B cell (primary cell): ENCODE results near the gene CCDC7. TPM values are rescaled to one million over a fixed set of nuclear protein-coding genes. Genes with fewer than 3 reads are reported as not detected.

Experiments
- ATAC-seq: fragments of 200-7000 bp; cut with Tn5 transposase; one replicate; pipeline ENCODE4 v1.10.0; 2021; ENCODE audit warnings: low read depth, mild to moderate bottlenecking, moderate number of reproducible peaks, moderate library complexity
- CTCF ChIA-PET: fragments of 350-600 bp; sonication (Branson Sonifier 250); formaldehyde crosslinking; loops from one replicate; lab custom pipeline; 2021; ENCODE audit warnings: antibody characterized with exemption, inconsistent platforms; lab: Charles Lee
- POLR2A ChIA-PET: fragments of 350-600 bp; sonication (Branson Sonifier 250); formaldehyde crosslinking; loops from one replicate; lab custom pipeline; 2021; ENCODE audit warnings: antibody characterized with exemption; lab: Charles Lee
- DNase-seq: peaks from one replicate; pipeline ENCODE4 v3.0.0; 2013
- H2AFZ ChIP-seq: 2 replicates; pipeline ENCODE4 v1.6.1; 2012; ENCODE audit warnings: mild to moderate bottlenecking, low read depth, low read length; ENCODE audit not compliant: insufficient read depth, poor library complexity, severe bottlenecking
- H3K27ac ChIP-seq, 2 donors: 1 replicate in 1 of 2; 2 replicates in 1 of 2; pipeline ENCODE4 v1.5.1; 2012 to 2013; ENCODE audit warnings: low read length in 2 of 2, mild to moderate bottlenecking in 2 of 2, moderate library complexity in 1 of 2
- H3K27me3 ChIP-seq, 4 experiments: fragments of 200-600 bp in 1 of 4; sonication (generic) in 1 of 4; replicated peaks in 1 of 4; 1 replicate in 2 of 4; 2 replicates in 2 of 4; pipeline versions ENCODE4 v1.6.1 to v1.7.0; 2013 to 2016; ENCODE audit warnings: low read length in 3 of 4, mild to moderate bottlenecking in 2 of 4, mixed read lengths in 1 of 4, moderate library complexity in 1 of 4; ENCODE audit not compliant: insufficient read depth in 4 of 4, control insufficient read depth in 3 of 4; ENCODE audit errors: control extremely low read depth in 1 of 4
- H3K36me3 ChIP-seq, 2 experiments: replicated peaks in 1 of 2; 1 replicate in 1 of 2; 2 replicates in 1 of 2; pipeline versions ENCODE4 v1.6.1 to v1.7.1; 2013; ENCODE audit warnings: low read length in 1 of 2; ENCODE audit not compliant: insufficient read depth in 2 of 2, control insufficient read depth in 1 of 2; ENCODE audit errors: control extremely low read depth in 1 of 2, extremely low read depth in 1 of 2
- H3K4me1 ChIP-seq, 2 donors: fragments of 200-600 bp in 1 of 2; sonication (generic) in 1 of 2; 1 replicate in 1 of 2; 2 replicates in 1 of 2; pipeline versions ENCODE4 v1.5.1 to v1.6.1; 2013 to 2017; ENCODE audit warnings: low read length in 2 of 2; ENCODE audit not compliant: control insufficient read depth in 2 of 2, insufficient read depth in 2 of 2
- H3K4me2 ChIP-seq: replicated peaks from 2 replicates; pipeline ENCODE3; 2012; ENCODE audit warnings: mild to moderate bottlenecking, low read depth, low read length; ENCODE audit not compliant: poor library complexity, severe bottlenecking
- H3K4me3 ChIP-seq, 5 experiments: fragments of 200-600 bp in 1 of 5; sonication (generic) in 1 of 5; 1 replicate in 3 of 5; 2 replicates in 2 of 5; pipeline versions ENCODE4 v1.5.1 to v1.7.0; 2011 to 2016; ENCODE audit warnings: low read length in 4 of 5, mild to moderate bottlenecking in 4 of 5, low read depth in 2 of 5, control low read depth in 1 of 5, moderate library complexity in 1 of 5; ENCODE audit not compliant: insufficient read depth in 1 of 5; ENCODE audit errors: control extremely low read depth in 1 of 5, extremely low read depth in 1 of 5
- H3K79me2 ChIP-seq: fragments of 200-600 bp; sonication (generic); one replicate; pipeline ENCODE4 v1.6.0; 2016; ENCODE audit warnings: low read length; ENCODE audit not compliant: control insufficient read depth, insufficient read depth
- H3K9ac ChIP-seq: fragments of 200-600 bp; sonication (generic); 2 replicates; pipeline ENCODE4 v1.6.1; 2017; ENCODE audit warnings: mild to moderate bottlenecking, low read length, moderate library complexity
- H3K9me3 ChIP-seq, 3 donors: one replicate each; pipeline versions ENCODE4 v1.6.1 to v1.7.1; 2013; ENCODE audit warnings: low read length in 2 of 3; ENCODE audit not compliant: control insufficient read depth in 2 of 3, insufficient read depth in 1 of 3; ENCODE audit errors: control extremely low read depth in 1 of 3
- H4K20me1 ChIP-seq: 2 replicates; pipeline ENCODE4 v1.6.0; 2012; ENCODE audit warnings: mild to moderate bottlenecking, low read length; ENCODE audit not compliant: insufficient read depth, control insufficient read depth, poor library complexity, severe bottlenecking
- H3K27ac Mint-ChIP-seq: one replicate; pipeline ENCODE4 v1.8.0; 2021; ENCODE audit warnings: mixed read lengths
- H3K27me3 Mint-ChIP-seq: one replicate; pipeline ENCODE4 v1.8.0; 2021; ENCODE audit warnings: mixed read lengths
- H3K4me1 Mint-ChIP-seq: one replicate; pipeline ENCODE4 v1.8.0; 2021; ENCODE audit warnings: mixed read lengths
- H3K4me3 Mint-ChIP-seq: one replicate; pipeline ENCODE4 v1.8.0; 2021; ENCODE audit warnings: mixed read lengths
- H3K9me3 Mint-ChIP-seq: one replicate; pipeline ENCODE4 v1.8.0; 2022; ENCODE audit warnings: mixed read lengths; ENCODE audit not compliant: insufficient read depth
- EZH2 ChIP-seq: IDR thresholded peaks from 2 replicates; pipeline ENCODE4 v1.6.1; 2012; ENCODE audit warnings: borderline replicate concordance, low read depth, mild to moderate bottlenecking, moderate library complexity, low read length; ENCODE audit not compliant: insufficient read depth, poor library complexity, severe bottlenecking
- WGBS: methylation state at CpG from one replicate; pipeline ENCODE4 v1.1.5; 2013; ENCODE audit warnings: missing lambda C conversion rate; ENCODE audit not compliant: insufficient coverage; 5-methylcytosine and 5-hydroxymethylcytosine counted together
- intact Hi-C: fragments of 100-400 bp; cut with micrococcal nuclease; formaldehyde crosslinking; loops from one replicate; pipeline ENCODE4 v1.10.0; 2022
- polyA plus RNA-seq: library from polyadenylated mRNA; depleted of rRNA; stranded (reverse); fragments of >200 nt; gene quantifications from 2 replicates; pipeline ENCODE4 v1.2.3, GENCODE V29; 2012
- total RNA-seq, 2 donors: library from RNA; stranded (reverse); fragments of 120-200 nt in 1 of 2; gene quantifications; 1 replicate in 1 of 2; 2 replicates in 1 of 2; pipeline versions ENCODE4 v1.2.3 to v1.2.4, GENCODE V29; 2013 to 2022
- TF ChIP-seq, protein P1 (sequence below): fragments of 200-600 bp; IDR thresholded peaks from one replicate; pipeline ENCODE4 v1.8.0; 2022; ENCODE audit warnings: antibody characterized with exemption, mild to moderate bottlenecking

The CCDC7 gene
- total and polyA plus RNA-seq, 2 donors (not counting 1 experiment from before 2014, with no cell fraction given) = 2.6 to 26.6 TPM

DNA sequence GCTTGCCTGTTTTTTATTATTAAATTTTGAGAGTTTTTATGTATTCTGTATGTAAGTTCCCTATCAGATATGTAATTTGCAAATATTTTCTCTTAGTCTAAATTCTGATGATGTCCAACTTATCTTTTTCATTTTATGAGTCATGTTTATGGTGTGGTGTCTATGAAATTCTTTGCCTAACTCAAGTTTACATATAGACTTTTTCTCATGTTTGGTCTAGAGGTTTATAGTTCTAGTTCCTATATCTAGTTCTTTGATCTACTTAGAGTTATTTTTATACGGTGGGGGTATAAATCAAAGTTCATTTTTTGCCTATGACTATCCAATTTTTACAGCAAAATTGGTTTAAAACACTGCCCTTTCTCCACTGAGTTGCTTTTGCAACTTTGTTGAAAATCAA is 26.3 kb upstream of the CCDC7 start:
- no peak overlapping the region for H2AFZ ChIP-seq
- Mint-ChIP-seq H3K27me3 (peaks cover 27% of the 10 kb centered on the region), H3K27ac (no peak overlapping the region), H3K4me1 (no peaks in the 10 kb centered on the region), H3K9me3 (peaks cover 9% of the 10 kb centered on the region), H3K4me3 (no peak overlapping the region)
- ChIA-PET POLR2A (no interaction called here), CTCF (no interaction called here)
- no peak overlapping the region for H3K27ac ChIP-seq
- ATAC-seq = no peak
- intact Hi-C loops = no loop called here
- H3K9me3 ChIP-seq = peaks cover 5 to 8% (median 6%) of the 10 kb centered on the region in 3 donors
- no peak for DNase-seq
- no peaks in the 10 kb centered on the region for H4K20me1 ChIP-seq
- H3K4me1 ChIP-seq = no peaks in the 10 kb centered on the region
- H3K27me3 ChIP-seq = no peaks in the 10 kb centered on the region
- H3K9ac ChIP-seq = no peak overlapping the region
- H3K4me3 ChIP-seq = no peak overlapping the region
- TF ChIP-seq EZH2 = no peak
- TF ChIP-seq, protein P1, sequence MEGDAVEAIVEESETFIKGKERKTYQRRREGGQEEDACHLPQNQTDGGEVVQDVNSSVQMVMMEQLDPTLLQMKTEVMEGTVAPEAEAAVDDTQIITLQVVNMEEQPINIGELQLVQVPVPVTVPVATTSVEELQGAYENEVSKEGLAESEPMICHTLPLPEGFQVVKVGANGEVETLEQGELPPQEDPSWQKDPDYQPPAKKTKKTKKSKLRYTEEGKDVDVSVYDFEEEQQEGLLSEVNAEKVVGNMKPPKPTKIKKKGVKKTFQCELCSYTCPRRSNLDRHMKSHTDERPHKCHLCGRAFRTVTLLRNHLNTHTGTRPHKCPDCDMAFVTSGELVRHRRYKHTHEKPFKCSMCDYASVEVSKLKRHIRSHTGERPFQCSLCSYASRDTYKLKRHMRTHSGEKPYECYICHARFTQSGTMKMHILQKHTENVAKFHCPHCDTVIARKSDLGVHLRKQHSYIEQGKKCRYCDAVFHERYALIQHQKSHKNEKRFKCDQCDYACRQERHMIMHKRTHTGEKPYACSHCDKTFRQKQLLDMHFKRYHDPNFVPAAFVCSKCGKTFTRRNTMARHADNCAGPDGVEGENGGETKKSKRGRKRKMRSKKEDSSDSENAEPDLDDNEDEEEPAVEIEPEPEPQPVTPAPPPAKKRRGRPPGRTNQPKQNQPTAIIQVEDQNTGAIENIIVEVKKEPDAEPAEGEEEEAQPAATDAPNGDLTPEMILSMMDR = no peak
- WGBS = no CpG with 5 or more reads among the region's 1 CpG
- no peaks in the 10 kb centered on the region for H3K79me2 ChIP-seq
- H3K36me3 ChIP-seq = no peaks in the 10 kb centered on the region
- no peak overlapping the region for H3K4me2 ChIP-seq

DNA sequence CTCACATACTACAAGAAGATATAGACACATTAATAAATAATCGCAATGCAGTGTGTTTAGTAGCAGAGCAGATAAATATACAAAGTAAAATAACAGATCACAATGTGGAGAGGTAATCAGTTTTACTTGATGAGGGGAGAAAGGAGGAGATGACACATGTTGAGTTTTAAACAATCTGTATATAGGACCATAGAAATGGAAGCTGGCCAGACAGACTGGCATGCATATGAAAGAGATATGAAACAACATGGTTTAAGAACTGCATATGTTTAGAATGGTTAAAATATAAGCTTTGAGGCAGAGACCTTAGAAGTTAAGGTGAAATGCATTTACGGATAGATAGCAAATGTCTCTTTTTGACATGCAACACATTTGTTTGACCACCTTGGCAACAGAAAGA is 19.8 kb upstream of the CCDC7 start:
- Histone ChIP-seq H3K27me3 (peaks cover 0 to 8% (median 0%) of the 10 kb centered on the region in 4 experiments), H3K36me3 (no peaks in the 10 kb centered on the region), H3K79me2 (no peaks in the 10 kb centered on the region), H4K20me1 (no peaks in the 10 kb centered on the region), H3K9ac (no peak overlapping the region), H3K9me3 (peaks cover 5 to 8% (median 6%) of the 10 kb centered on the region in 3 donors), H3K27ac (no peak overlapping the region), H3K4me3 (no peak overlapping the region), H3K4me2 (no peak overlapping the region), H3K4me1 (no peaks in the 10 kb centered on the region), H2AFZ (no peak overlapping the region)
- Mint-ChIP-seq H3K9me3 (peaks cover 9% of the 10 kb centered on the region), H3K27me3 (peaks cover 30% of the 10 kb centered on the region), H3K4me3 (no peak overlapping the region), H3K27ac (no peak overlapping the region), H3K4me1 (no peaks in the 10 kb centered on the region)
- WGBS = no CpG with 5 or more reads among the region's 2 CpGs
- intact Hi-C loops = no loop called here
- DNase-seq (no peak), ATAC-seq (no peak)
- CTCF ChIA-PET = no interaction called here
- POLR2A ChIA-PET = no interaction called here
- no peak for TF ChIP-seq EZH2
- TF ChIP-seq, protein P1 = no peak
